HCT116 (cell line): ENCODE data around the gene IGSF9. TPM values are rescaled to one million over a fixed set of nuclear protein-coding genes. Genes with fewer than 3 reads are reported as not detected.

Experiments used
- ATAC-seq: fragments of 200-7000 bp; cut with Tn5 transposase; 2 replicates; pipeline ENCODE4 v1.9.1; 2020; ENCODE audit warnings: mild to moderate bottlenecking, moderate library complexity
- BruUV-seq: library from RNA; stranded (reverse); fragments of 400-500 nt; replicated peaks from 2 replicates; lab custom pipeline; 2021; lab: Mats Ljungman, UMichigan
- CTCF ChIA-PET: fragments of 300-600 bp; sonication (Branson Sonifier 250); formaldehyde crosslinking; loops from one replicate; lab custom pipeline; 2021; ENCODE audit warnings: antibody characterized with exemption; lab: Charles Lee
- POLR2A ChIA-PET: fragments of 300-600, 350-600 bp; sonication (Branson Sonifier 250); formaldehyde crosslinking; loops from one replicate; lab custom pipeline; 2021; ENCODE audit warnings: antibody characterized with exemption; lab: Charles Lee
- RAD21 ChIA-PET, 2 experiments: fragments of 300-600 bp; sonication (Branson Sonifier 250); formaldehyde crosslinking; loops; one replicate each; lab custom pipeline; 2023; ENCODE audit warnings: low total read pairs in 2 of 2; ENCODE audit not compliant: uncharacterized antibody in 2 of 2, unreplicated experiment in 2 of 2, low non-redundant PET in 1 of 2; lab: Charles Lee
- DNase-seq: peaks from one replicate; pipeline ENCODE4 v3.0.0-alpha.2; 2010; ENCODE audit warnings: low read depth, low spot score
- H2AFZ ChIP-seq: fragments of 200-600 bp; shearing (Covaris generic), sonication (generic); 2 replicates; pipeline ENCODE4 v1.6.1; 2017; ENCODE audit warnings: low read depth, mixed run types, mixed read lengths, antibody characterized with exemption, low read length; ENCODE audit not compliant: poor library complexity, severe bottlenecking
- H3K27ac ChIP-seq: 2 replicates; pipeline ENCODE4 v1.5.1; 2012; ENCODE audit warnings: low read depth, low read length
- H3K27me3 ChIP-seq: fragments of 200-600 bp; sonication (generic); 2 replicates; pipeline ENCODE4 v1.6.1; 2016; ENCODE audit warnings: mixed run types, low read length, mixed read lengths; ENCODE audit not compliant: insufficient read depth
- H3K36me3 ChIP-seq, 2 experiments: fragments of 200-500 bp in 1 of 2; fragments of 200-600 bp in 1 of 2; sonication (Bioruptor generic) in 1 of 2; sonication (generic) in 1 of 2; 2 replicates each; pipeline versions ENCODE4 v1.5.1 to v1.6.1; 2014 to 2016; ENCODE audit warnings: low read length in 2 of 2, inconsistent platforms in 1 of 2, mixed read lengths in 1 of 2, mixed run types in 1 of 2; ENCODE audit not compliant: insufficient read depth in 2 of 2, control insufficient read depth in 1 of 2
- H3K4me1 ChIP-seq, 2 experiments: fragments of 200-600 bp in 1 of 2; sonication (generic) in 1 of 2; 2 replicates each; pipeline versions ENCODE4 v1.5.1 to v1.6.1; 2012 to 2017; ENCODE audit warnings: low read length in 2 of 2, inconsistent platforms in 1 of 2, mild to moderate bottlenecking in 1 of 2, mixed read lengths in 1 of 2, mixed run types in 1 of 2, moderate library complexity in 1 of 2; ENCODE audit not compliant: insufficient read depth in 2 of 2, control insufficient read depth in 1 of 2
- H3K4me2 ChIP-seq: fragments of 200-600 bp; sonication (generic); 2 replicates; pipeline ENCODE4 v1.6.1; 2017; ENCODE audit warnings: mixed run types, low read length, mixed read lengths
- H3K4me3 ChIP-seq, 2 experiments: fragments of 200-600 bp in 1 of 2; sonication (generic) in 1 of 2; replicated peaks in 1 of 2; 2 replicates each; pipeline ENCODE4 v1.5.1; 2011 to 2016; ENCODE audit warnings: low read length in 2 of 2, control low read depth in 1 of 2, low read depth in 1 of 2, mild to moderate bottlenecking in 1 of 2, mixed read lengths in 1 of 2, mixed run types in 1 of 2
- H3K79me2 ChIP-seq: fragments of 200-600 bp; sonication (generic); 2 replicates; pipeline ENCODE4 v1.6.1; 2017; ENCODE audit warnings: mild to moderate bottlenecking, mixed run types, low read length, moderate library complexity, mixed read lengths; ENCODE audit not compliant: insufficient read depth
- H3K9ac ChIP-seq: fragments of 200-600 bp; sonication (generic); 2 replicates; pipeline ENCODE4 v1.6.1; 2016; ENCODE audit warnings: low read length, mixed read lengths
- H3K9me2 ChIP-seq: fragments of 200-600 bp; sonication (generic), shearing (Covaris generic); 2 replicates; pipeline ENCODE4 v1.6.1; 2017; ENCODE audit warnings: mixed run types, mild to moderate bottlenecking, moderate library complexity; ENCODE audit not compliant: insufficient read depth
- H3K9me3 ChIP-seq, 2 experiments: fragments of 200-500 bp in 1 of 2; fragments of 200-600 bp in 1 of 2; sonication (Bioruptor generic) in 1 of 2; sonication (generic) in 1 of 2; 2 replicates each; pipeline ENCODE4 v1.6.1; 2014 to 2017; ENCODE audit warnings: low read length in 2 of 2, mixed read lengths in 2 of 2, inconsistent platforms in 1 of 2, low read depth in 1 of 2, mild to moderate bottlenecking in 1 of 2, mixed run types in 1 of 2, moderate library complexity in 1 of 2; ENCODE audit not compliant: control insufficient read depth in 1 of 2, insufficient read depth in 1 of 2
- H4K20me1 ChIP-seq: fragments of 200-600 bp; sonication (generic), shearing (Covaris generic); 2 replicates; pipeline ENCODE4 v1.6.1; 2017; ENCODE audit warnings: mixed run types, mild to moderate bottlenecking, moderate library complexity; ENCODE audit not compliant: insufficient read depth
- CBX3 ChIP-seq: IDR thresholded peaks from 2 replicates; pipeline ENCODE4 v1.6.1; 2012; ENCODE audit warnings: low read depth
- CEBPB ChIP-seq: IDR thresholded peaks from 2 replicates; pipeline ENCODE4 v1.6.1; 2012; ENCODE audit warnings: low read depth
- EGR1 ChIP-seq: IDR thresholded peaks from 2 replicates; pipeline ENCODE4 v1.6.1; 2012; ENCODE audit warnings: low read depth
- ELF1 ChIP-seq: IDR thresholded peaks from 2 replicates; pipeline ENCODE4 v1.6.1; 2012; ENCODE audit warnings: low read depth, borderline replicate concordance
- FOSL1 ChIP-seq: IDR thresholded peaks from 2 replicates; pipeline ENCODE4 v1.6.1; 2012; ENCODE audit warnings: low read depth
- JUND ChIP-seq: IDR thresholded peaks from 2 replicates; pipeline ENCODE4 v1.6.1; 2012
- POLR2A ChIP-seq: IDR thresholded peaks from 2 replicates; pipeline ENCODE4 v1.7.0; 2011; ENCODE audit warnings: borderline replicate concordance; ENCODE audit not compliant: insufficient read depth, insufficient read length; ENCODE audit errors: extremely low read depth
- POLR2AphosphoS5 ChIP-seq: IDR thresholded peaks from 2 replicates; pipeline ENCODE4 v1.6.1; 2011; ENCODE audit warnings: mild to moderate bottlenecking, low read depth, low read length, moderate library complexity
- RAD21 ChIP-seq: IDR thresholded peaks from 2 replicates; pipeline ENCODE4 v1.6.1; 2012; ENCODE audit warnings: low read depth, mild to moderate bottlenecking
- SIN3A ChIP-seq: IDR thresholded peaks from 2 replicates; pipeline ENCODE4 v1.6.1; 2012; ENCODE audit warnings: low read depth
- SRF ChIP-seq: IDR thresholded peaks from 2 replicates; pipeline ENCODE4 v1.6.1; 2012; ENCODE audit warnings: low read depth
- TCF7L2 ChIP-seq: IDR thresholded peaks from 2 replicates; pipeline ENCODE4 v1.7.0; 2011; ENCODE audit warnings: borderline replicate concordance, inconsistent platforms; ENCODE audit not compliant: insufficient read depth, insufficient read length; ENCODE audit errors: extremely low read depth
- ZFX ChIP-seq: fragments of 450-650 bp; IDR thresholded peaks from 2 replicates; pipeline ENCODE4 v1.6.1; 2017
- ZNF274 ChIP-seq: fragments of 200-500 bp; sonication (Bioruptor generic); IDR thresholded peaks from 2 replicates; pipeline ENCODE4 v1.6.1; 2014; ENCODE audit warnings: mild to moderate bottlenecking, low read depth, low read length, inconsistent platforms
- intact Hi-C: fragments of 100-400 bp; cut with micrococcal nuclease; formaldehyde crosslinking; loops from 2 replicates; pipeline ENCODE4 v1.10.0; 2022
- total RNA-seq: library from RNA; stranded (reverse); gene quantifications from one replicate; pipeline ENCODE4 v1.2.1, GENCODE V29; 2021; ENCODE audit not compliant: unreplicated experiment
- TF ChIP-seq, protein P1 (sequence below): IDR thresholded peaks from 2 replicates; pipeline ENCODE4 v1.6.1; 2011; ENCODE audit warnings: mild to moderate bottlenecking, low read length, moderate library complexity; ENCODE audit not compliant: insufficient replicate concordance; ENCODE audit errors: extremely low read depth
- TF ChIP-seq, protein P2 (sequence below): IDR thresholded peaks from 2 replicates; pipeline ENCODE4 v1.6.1; 2012
- TF ChIP-seq, protein P3 (sequence below): IDR thresholded peaks from 2 replicates; pipeline ENCODE4 v1.6.1; 2012

The IGSF9 gene
- total RNA-seq, 1 experiment from 2014 or later = 10.3 TPM

DNA sequence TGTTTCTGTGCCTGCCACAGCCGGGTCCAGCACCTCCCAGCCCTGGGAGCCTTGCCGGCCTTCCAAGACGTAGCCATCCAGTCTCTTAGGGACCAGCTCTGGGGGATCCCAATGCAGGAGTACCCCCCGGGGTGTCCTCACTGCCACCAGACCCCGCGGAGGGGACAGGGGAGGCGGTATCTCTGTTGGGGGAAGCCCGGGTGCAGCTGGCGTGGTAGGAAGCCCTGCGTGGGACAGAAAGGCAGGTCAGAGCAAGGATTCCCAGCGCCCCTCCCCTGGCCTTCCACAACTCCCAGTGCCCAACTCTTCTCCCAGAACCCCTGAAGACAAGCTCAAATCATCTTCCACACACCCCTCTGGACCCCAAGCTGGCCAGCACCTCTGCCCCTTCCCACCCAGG is 15.2 kb downstream of the IGSF9 start:
- DNase-seq (no peak), ATAC-seq (no peak)
- no peak overlapping the region for H3K27ac ChIP-seq
- no peaks in the 10 kb centered on the region for H3K79me2 ChIP-seq
- RAD21 ChIA-PET = no interaction called here
- POLR2A ChIA-PET = no interaction called here
- CTCF ChIA-PET = interaction anchor here (2.5 kb wide), 1 partner anchor 77 kb away, joined by 15 read pairs; no protein-coding TSS in a partner anchor
- H3K27me3 ChIP-seq = no peaks in the 10 kb centered on the region
- H3K4me3 ChIP-seq = no peak overlapping the region
- peaks cover 5 to 12% of the 10 kb centered on the region in 2 experiments; a peak in 3 of 4 replicates for H3K4me1 ChIP-seq
- H4K20me1 ChIP-seq = no peaks in the 10 kb centered on the region
- H3K9ac ChIP-seq = no peak overlapping the region
- intact Hi-C loops = no loop called here
- BruUV-seq = no TSS peak
- TF ChIP-seq, protein P1, sequence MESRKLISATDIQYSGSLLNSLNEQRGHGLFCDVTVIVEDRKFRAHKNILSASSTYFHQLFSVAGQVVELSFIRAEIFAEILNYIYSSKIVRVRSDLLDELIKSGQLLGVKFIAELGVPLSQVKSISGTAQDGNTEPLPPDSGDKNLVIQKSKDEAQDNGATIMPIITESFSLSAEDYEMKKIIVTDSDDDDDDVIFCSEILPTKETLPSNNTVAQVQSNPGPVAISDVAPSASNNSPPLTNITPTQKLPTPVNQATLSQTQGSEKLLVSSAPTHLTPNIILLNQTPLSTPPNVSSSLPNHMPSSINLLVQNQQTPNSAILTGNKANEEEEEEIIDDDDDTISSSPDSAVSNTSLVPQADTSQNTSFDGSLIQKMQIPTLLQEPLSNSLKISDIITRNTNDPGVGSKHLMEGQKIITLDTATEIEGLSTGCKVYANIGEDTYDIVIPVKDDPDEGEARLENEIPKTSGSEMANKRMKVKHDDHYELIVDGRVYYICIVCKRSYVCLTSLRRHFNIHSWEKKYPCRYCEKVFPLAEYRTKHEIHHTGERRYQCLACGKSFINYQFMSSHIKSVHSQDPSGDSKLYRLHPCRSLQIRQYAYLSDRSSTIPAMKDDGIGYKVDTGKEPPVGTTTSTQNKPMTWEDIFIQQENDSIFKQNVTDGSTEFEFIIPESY = no peak
- TF ChIP-seq SRF (no peak), CEBPB (no peak), ZFX (no peak), ELF1 (no peak), EGR1 (no peak), SIN3A (no peak), FOSL1 (no peak), POLR2A (no peak), JUND (no peak), POLR2AphosphoS5 (no peak), TCF7L2 (no peak), ZNF274 (no peak), CBX3 (no peak), RAD21 (no peak)
- TF ChIP-seq, protein P2, sequence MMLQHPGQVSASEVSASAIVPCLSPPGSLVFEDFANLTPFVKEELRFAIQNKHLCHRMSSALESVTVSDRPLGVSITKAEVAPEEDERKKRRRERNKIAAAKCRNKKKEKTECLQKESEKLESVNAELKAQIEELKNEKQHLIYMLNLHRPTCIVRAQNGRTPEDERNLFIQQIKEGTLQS = no peak
- TF ChIP-seq, protein P3, sequence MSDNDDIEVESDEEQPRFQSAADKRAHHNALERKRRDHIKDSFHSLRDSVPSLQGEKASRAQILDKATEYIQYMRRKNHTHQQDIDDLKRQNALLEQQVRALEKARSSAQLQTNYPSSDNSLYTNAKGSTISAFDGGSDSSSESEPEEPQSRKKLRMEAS = no peak
- TF ChIP-seq, all 23 proteins: peak for 0
- Histone ChIP-seq H3K9me3 (no peaks in the 10 kb centered on the region), H3K4me2 (no peak overlapping the region), H3K9me2 (no peaks in the 10 kb centered on the region), H2AFZ (no peak overlapping the region), H3K36me3 (no peaks in the 10 kb centered on the region; a peak in 1 of 4 replicates)
